HG02610 (cell line): ENCODE measurements around the gene IGFN1.
"Not testable (repeated sequence)": the region's sequence is repeated elsewhere in the genome, so short reads cannot be mapped to it uniquely, and the experiment has no call there.

Experiments
- ATAC-seq: cut with Tn5 transposase; IDR thresholded peaks from one replicate; pipeline ENCODE4 v1.9.1; 2021; ENCODE audit warnings: mild to moderate bottlenecking, moderate library complexity; ENCODE audit not compliant: unreplicated experiment

Gene IGFN1

DNA sequence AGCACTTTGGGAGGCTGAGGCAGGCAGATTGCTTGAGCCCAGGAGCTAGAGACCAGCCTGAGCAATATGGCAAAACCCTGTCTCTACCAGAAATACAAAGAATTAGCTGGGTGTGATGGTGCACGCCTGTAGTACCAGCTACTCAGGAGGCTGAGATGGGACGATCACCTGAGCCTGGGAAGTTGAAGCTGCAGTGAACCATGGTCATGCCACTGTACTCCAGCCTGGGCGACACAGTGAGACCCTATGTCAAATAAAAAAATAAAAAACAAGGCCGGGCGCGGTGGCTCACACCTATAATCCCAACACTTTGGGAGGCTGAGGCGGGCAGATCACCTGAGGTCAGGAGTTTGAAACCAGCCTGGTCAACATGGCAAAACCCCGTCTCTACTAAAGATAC, 27.6 kb upstream of the IGFN1 start:
- ATAC-seq, result not testable (repeated sequence)

DNA sequence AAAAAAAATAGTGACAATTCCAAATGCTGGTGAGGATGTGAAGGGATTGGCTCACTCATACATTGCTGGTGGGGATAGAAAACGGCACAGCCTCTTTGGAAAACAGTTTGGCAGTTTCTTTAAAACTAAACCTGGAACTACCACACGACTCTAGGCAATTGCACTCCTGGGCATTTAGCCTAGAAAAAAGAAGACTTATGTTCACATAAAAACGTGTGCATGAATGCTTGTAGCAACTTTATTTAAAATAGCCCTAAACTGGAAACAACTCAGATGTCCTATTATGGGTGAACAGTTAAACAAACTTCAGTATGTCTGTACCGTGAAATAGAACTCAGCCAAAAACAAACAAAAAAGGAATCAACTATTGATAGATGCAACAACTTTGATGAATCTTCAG, 26.9 kb upstream of the IGFN1 start:
- no peak for ATAC-seq

DNA sequence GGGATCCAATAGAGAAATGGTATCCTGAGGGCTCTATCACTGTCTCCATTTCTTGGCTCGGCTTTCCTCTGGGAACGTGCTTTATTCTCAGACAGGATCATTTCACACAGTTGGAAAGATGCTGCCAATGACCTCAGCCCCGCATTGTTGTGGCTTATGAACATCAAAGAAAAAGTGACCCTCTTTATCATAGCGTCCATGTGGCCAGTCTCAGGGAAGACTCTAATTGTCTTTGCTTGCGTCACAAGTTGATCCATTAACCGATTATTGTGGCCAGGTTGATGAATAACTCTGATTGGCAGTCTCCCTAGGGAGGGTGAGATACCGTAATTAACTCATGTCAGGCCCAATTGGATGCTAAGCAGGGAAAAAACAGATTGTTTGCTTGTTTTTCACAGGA, 26.0 kb upstream of the IGFN1 start:
- no peak for ATAC-seq

GRCh38 chr1:201167041-201167991, 23.3 kb upstream of the IGFN1 start:
- ATAC-seq, result no peak

DNA sequence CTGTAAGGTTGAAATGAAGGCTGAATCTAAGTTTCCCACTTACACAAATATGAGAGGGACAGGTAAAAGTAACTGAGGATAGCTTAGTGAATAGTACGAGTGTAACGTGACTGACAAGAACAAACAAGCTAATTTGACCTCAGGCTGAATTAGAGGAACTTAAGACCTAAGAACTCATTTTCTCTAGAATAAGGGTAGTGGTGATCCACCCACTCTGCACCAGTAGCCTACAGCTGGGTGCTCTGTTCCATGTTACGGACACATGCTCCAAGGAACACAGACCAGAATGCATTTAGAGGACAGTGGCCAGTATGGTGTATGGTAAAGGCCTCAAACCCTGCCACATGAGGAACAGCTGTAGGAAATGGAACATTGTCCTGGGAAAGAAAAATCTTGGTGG, 21.4 kb upstream of the IGFN1 start:
- no peak for ATAC-seq

- ATAC-seq, result no peak
Observed at GRCh38 chr1:201169971-201170532, 20.6 kb upstream of the IGFN1 start.

DNA sequence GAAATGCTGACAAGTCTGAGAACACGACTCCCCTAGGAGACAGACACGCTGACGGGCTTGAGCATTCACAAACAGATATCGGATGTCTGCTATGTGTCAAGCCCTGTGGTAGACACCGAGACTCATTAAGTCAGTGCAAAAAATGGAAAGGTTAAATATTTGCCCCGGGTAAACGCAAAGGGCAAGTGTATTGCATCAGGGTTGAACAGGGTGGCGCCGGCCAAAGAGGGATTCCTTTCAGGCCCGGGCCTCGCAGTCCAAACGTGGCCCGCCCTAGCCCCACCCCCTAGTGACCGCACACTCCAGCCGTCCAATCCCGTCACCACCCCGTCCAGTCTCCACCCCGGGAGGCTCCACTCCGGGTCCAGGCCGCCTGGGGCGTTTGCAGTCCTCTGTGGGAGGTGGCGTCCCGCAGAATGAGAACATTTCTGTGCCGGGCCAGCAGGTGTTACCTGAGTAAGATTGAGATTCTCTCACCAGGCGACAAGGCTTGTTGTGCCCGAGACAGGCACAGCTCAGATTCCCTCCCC, 20.0 kb upstream of the IGFN1 start:
- peak; percentile 93 for ATAC-seq

DNA sequence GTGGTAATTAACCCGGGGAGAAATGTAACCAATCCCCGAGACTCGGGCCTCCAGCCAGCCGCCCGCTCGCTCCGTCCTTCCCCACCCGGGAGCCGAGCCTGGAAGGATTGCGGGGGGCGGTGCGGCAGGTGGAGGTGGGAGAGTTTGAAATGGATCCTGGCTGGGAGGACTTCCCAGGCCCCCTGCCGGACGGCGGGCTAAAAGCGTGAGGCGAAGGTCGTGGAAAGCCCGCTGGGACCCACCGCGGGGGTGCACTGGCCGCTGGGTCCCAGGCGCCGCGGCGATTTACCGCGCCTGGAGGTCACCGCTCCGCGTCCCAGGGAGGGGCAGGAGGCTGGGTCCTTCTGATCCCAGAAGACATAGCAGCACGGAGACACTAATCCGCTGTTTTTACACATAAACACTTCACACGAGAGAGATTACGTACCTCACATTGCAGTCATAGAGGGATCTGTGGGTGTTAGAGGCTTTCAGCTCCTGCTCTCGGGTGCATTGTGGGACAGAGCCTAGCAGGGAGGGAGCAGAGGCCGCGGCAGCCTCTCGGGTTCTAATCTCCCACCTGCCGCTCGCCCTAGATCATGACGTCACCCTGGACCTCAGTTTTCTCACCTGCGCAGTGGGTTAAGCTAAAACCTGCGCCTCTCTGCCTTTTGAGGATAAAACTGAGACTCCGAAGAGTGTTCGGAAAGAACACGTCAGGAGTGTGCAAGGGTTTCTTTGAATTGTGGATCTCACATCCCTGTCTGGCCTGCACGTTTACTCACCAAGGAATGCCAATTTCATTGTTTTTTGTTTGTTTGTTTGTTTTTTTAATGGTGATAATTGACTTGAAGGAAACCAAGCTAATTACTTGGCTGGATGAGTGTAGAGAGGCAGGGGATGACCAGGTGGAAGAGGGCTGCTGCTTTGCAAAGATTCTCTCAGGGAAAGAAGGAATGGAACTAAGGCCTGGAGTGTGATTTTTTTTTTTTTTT, 19.3 kb upstream of the IGFN1 start:
- ATAC-seq, result peak; percentile 42

DNA sequence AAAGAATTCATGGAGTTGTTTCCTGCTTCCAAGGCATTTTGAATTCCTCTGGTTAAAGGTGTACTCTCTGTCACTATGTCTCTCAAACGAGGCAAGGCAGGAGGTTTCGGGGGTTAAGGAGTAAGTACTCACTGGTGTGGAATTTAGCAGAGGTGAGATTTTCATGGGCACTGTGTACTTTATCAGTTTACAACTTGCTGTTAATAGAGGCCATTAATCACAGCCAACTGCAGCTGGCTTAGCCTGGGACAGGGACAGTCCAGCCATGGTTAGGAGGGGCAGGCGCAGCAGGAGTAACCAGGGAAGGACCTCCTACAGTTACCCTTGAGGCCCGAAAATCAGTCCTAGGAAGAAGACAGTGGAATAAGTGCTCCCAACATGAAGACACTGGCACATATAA, 18.3 kb upstream of the IGFN1 start:
- ATAC-seq, result no peak

GRCh38 chr1:201172999-201173610, 17.5 kb upstream of the IGFN1 start:
- no peak for ATAC-seq

DNA sequence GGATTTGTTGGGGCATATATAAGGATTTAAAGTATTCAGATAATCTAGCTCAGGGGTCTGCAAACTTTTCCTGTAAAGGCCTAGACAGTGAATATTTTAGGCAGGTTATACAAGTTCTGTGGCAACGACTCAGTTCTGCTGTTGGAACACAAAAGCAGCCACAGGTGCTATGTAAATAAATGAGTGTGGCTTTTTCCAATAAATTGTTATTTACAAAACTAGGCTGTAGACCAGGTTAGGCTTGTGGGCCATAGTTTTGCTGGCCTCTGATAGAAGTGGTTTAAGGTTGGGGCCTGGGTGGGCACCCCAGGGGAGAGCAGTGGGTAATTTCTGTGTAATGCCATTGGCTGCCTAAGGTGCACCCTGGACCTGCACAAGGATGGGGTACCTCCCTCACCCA, 16.9 kb upstream of the IGFN1 start:
- no peak for ATAC-seq

DNA sequence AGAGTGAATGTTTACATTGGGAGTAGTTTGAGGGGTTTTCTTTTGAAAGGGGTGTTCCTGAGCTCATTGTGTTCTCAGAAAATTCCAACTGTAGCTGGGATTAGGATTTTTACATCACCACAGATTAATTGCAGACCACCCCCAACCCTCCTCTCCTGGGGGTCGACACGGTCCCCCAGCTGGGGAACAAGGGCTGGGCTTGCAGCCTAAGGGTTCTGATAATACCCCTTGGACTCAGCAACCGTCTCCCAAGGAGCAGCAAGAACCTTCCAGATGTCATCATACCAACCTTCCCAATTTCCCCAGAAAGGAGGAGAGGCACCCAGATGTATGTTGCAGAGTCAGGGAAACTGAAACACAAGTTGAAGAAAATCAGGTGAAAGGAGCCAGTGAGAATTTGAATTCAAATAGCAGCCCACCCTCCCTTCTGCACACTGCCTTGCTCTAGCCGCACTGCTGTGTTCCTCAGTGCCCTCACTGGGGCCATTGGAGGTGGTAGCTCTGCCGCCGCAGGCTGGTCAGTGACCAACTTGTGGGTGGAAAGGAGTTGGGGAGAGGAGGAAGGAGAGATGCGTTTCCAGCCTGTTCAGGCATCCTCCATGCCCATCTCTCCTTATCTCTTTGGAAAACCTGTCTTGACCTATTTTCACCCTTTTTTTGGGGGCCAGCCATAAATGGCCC, 14.7 kb upstream of the IGFN1 start:
- ATAC-seq, result no peak

- no peak for ATAC-seq
Observed at GRCh38 chr1:201176940-201177339, 13.7 kb upstream of the IGFN1 start.

GRCh38 chr1:201178718-201179117, 11.9 kb upstream of the IGFN1 start:
- no peak for ATAC-seq

- no peak for ATAC-seq
Observed at GRCh38 chr1:201180141-201180540, 10.5 kb upstream of the IGFN1 start.

GRCh38 chr1:201180901-201181300, 9.7 kb upstream of the IGFN1 start:
- ATAC-seq, result no peak

- ATAC-seq, result no peak
Observed at GRCh38 chr1:201181323-201181722, 9.3 kb upstream of the IGFN1 start.

GRCh38 chr1:201181726-201182125, 8.9 kb upstream of the IGFN1 start:
- no peak for ATAC-seq

DNA sequence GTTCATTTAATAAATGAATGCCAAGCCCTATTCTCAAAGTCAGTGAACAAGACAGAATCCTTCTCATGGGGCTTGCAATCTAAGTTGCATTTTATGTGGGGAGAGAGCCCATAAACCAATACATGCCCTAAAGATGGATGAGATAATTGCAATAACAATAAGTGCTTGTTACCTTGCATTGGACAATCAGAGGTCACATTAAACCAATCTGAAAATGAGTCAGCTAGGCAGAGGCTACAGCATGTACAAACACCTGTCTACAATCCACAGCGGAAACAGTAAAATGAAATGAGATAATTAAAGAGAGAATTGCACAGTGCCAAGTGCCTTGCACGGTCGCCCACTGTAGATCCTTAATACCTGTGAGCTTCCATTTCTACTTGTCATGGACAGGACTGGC, 7.4 kb upstream of the IGFN1 start:
- ATAC-seq, result no peak

GRCh38 chr1:201183753-201184152, 6.9 kb upstream of the IGFN1 start:
- ATAC-seq, result no peak
